Loucy (cell line): ENCODE data around the gene TBCE.
"Not testable (repeated sequence)": the region's sequence is repeated elsewhere in the genome, so short reads cannot be mapped to it uniquely, and the experiment has no call there.

ENCODE experiments used
- H2AFZ ChIP-seq: fragments of 200-600 bp; sonication (generic); 2 replicates; pipeline ENCODE4 v1.6.0; 2016; ENCODE audit warnings: antibody characterized with exemption, mild to moderate bottlenecking, low read length, moderate library complexity
- H3F3A ChIP-seq: fragments of 200-600 bp; 2 replicates; pipeline ENCODE4 v1.6.0; 2016; ENCODE audit warnings: antibody characterized with exemption, low read depth, mild to moderate bottlenecking
- H3K27me3 ChIP-seq: fragments of 200-600 bp; sonication (generic); 2 replicates; pipeline ENCODE4 v1.6.1; 2014; ENCODE audit warnings: low read length, mild to moderate bottlenecking; ENCODE audit not compliant: insufficient read depth, poor library complexity, severe bottlenecking
- H3K36me3 ChIP-seq: fragments of 200-600 bp; sonication (generic); 2 replicates; pipeline ENCODE4 v1.6.1; 2016; ENCODE audit warnings: low read length; ENCODE audit not compliant: insufficient read depth
- H3K4me1 ChIP-seq: fragments of 200-600 bp; sonication (generic); 2 replicates; pipeline ENCODE4 v1.5.1; 2014; ENCODE audit warnings: low read length, mild to moderate bottlenecking; ENCODE audit not compliant: insufficient read depth, poor library complexity, severe bottlenecking
- H3K4me2 ChIP-seq: fragments of 200-600 bp; sonication (generic); 2 replicates; pipeline ENCODE4 v1.6.0; 2014; ENCODE audit warnings: antibody characterized with exemption, low read length, low read depth, mild to moderate bottlenecking; ENCODE audit not compliant: poor library complexity, severe bottlenecking
- H3K4me3 ChIP-seq: fragments of 200-600 bp; sonication (generic); 2 replicates; pipeline ENCODE4 v1.5.1; 2014; ENCODE audit warnings: low read length, mild to moderate bottlenecking, mixed read lengths; ENCODE audit not compliant: poor library complexity, severe bottlenecking
- H3K79me2 ChIP-seq: fragments of 200-600 bp; sonication (generic); 2 replicates; pipeline ENCODE4 v1.6.1; 2014; ENCODE audit warnings: low read length; ENCODE audit not compliant: insufficient read depth
- H3K9ac ChIP-seq: fragments of 200-600 bp; sonication (generic); 2 replicates; pipeline ENCODE4 v1.6.0; 2014; ENCODE audit warnings: mild to moderate bottlenecking, low read depth, low read length, moderate library complexity; ENCODE audit not compliant: poor library complexity, severe bottlenecking
- H3K9me2 ChIP-seq: fragments of 200-600 bp; sonication (generic); replicated peaks from 2 replicates; pipeline ENCODE4 v1.6.1; 2016; ENCODE audit warnings: low read depth, low read length, mixed read lengths
- H3K9me3 ChIP-seq: fragments of 200-600 bp; sonication (generic); 2 replicates; pipeline ENCODE4 v1.6.1; 2014; ENCODE audit warnings: mild to moderate bottlenecking, antibody characterized with exemption, low read length, low read depth; ENCODE audit not compliant: insufficient read depth
- H4K20me1 ChIP-seq: fragments of 200-600 bp; sonication (generic); 2 replicates; pipeline ENCODE4 v1.6.0; 2014; ENCODE audit warnings: antibody characterized with exemption, low read length, mild to moderate bottlenecking; ENCODE audit not compliant: insufficient read depth, poor library complexity, severe bottlenecking
- EZH2phosphoT487 ChIP-seq: fragments of 200-600 bp; IDR thresholded peaks from 2 replicates; pipeline ENCODE4 v1.6.1; 2018; ENCODE audit warnings: antibody characterized with exemption, mild to moderate bottlenecking, moderate library complexity, borderline replicate concordance
- TF ChIP-seq, protein P1 (sequence below): fragments of 200-600 bp; sonication (generic); conservative IDR thresholded peaks from 2 replicates; pipeline ENCODE4 v1.5.1; 2014; ENCODE audit warnings: mild to moderate bottlenecking, antibody characterized with exemption, low read length

Gene TBCE

DNA sequence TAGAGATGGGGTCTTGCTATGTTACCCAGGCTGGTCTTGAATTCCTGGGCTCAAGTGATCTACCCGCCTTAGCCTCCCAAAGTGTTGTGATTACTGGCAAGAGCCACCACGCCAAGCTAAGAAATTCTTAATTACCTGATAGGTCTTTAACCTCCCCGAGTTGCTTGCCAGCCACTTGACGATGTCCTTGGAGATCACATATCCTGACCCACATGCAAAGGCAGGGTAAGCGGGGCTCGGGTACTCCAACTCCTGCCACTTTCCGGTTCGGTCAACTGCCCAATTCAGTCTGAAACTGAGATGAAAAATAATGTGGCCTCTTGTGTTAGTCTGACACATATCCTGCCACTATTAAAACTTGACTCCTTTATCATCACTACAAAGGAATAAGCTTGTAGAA, 86.8 kb downstream of the TBCE start:
- Histone ChIP-seq H3K4me2 (no peak overlapping the region), H2AFZ (no peak overlapping the region), H3K36me3 (peaks cover 44% of the 10 kb centered on the region; the same call in 1 of the 2 replicates), H3K9ac (no peak overlapping the region), H3K9me2 (no peaks in the 10 kb centered on the region), H3K79me2 (no peaks in the 10 kb centered on the region), H3K4me1 (no peaks in the 10 kb centered on the region), H4K20me1 (no peaks in the 10 kb centered on the region), H3K9me3 (no peaks in the 10 kb centered on the region), H3F3A (no peaks in the 10 kb centered on the region), H3K27me3 (no peaks in the 10 kb centered on the region), H3K4me3 (no peak overlapping the region)
- TF ChIP-seq, protein P1, sequence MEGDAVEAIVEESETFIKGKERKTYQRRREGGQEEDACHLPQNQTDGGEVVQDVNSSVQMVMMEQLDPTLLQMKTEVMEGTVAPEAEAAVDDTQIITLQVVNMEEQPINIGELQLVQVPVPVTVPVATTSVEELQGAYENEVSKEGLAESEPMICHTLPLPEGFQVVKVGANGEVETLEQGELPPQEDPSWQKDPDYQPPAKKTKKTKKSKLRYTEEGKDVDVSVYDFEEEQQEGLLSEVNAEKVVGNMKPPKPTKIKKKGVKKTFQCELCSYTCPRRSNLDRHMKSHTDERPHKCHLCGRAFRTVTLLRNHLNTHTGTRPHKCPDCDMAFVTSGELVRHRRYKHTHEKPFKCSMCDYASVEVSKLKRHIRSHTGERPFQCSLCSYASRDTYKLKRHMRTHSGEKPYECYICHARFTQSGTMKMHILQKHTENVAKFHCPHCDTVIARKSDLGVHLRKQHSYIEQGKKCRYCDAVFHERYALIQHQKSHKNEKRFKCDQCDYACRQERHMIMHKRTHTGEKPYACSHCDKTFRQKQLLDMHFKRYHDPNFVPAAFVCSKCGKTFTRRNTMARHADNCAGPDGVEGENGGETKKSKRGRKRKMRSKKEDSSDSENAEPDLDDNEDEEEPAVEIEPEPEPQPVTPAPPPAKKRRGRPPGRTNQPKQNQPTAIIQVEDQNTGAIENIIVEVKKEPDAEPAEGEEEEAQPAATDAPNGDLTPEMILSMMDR: no peak

DNA sequence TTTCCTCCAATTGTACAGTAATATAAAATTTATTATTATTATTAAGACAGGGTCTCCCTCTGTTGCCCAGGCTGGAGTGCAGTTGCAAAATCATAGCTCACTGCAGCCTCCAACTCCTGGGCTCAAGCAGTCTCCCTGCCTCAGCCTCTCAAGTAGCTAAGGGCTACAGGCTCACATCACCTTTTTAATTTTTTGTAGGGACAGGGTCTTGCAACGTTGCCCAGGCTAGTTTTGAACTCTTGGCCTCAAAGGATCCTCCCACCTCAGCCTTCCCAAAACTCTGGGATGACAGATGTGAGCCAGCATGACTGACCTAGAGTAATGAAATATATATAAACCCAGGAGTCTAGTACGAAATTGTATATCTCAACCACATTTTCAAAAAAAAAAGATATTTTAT, 87.9 kb downstream of the TBCE start:
- H3K36me3 ChIP-seq: peaks cover 34% of the 10 kb centered on the region; the same call in 1 of the 2 replicates
- no peaks in the 10 kb centered on the region for H3K79me2 ChIP-seq
- no peaks in the 10 kb centered on the region for H3K4me1 ChIP-seq
- no peaks in the 10 kb centered on the region for H4K20me1 ChIP-seq
- no peak overlapping the region for H2AFZ ChIP-seq
- H3K27me3 ChIP-seq: no peaks in the 10 kb centered on the region
- no peaks in the 10 kb centered on the region for H3K9me2 ChIP-seq
- H3K4me3 ChIP-seq: no peak overlapping the region
- H3K9ac ChIP-seq: no peak overlapping the region
- no peak overlapping the region for H3K4me2 ChIP-seq
- TF ChIP-seq EZH2phosphoT487: no peak
- TF ChIP-seq, protein P1: no peak
- no peaks in the 10 kb centered on the region for H3K9me3 ChIP-seq
- no peaks in the 10 kb centered on the region for H3F3A ChIP-seq

DNA sequence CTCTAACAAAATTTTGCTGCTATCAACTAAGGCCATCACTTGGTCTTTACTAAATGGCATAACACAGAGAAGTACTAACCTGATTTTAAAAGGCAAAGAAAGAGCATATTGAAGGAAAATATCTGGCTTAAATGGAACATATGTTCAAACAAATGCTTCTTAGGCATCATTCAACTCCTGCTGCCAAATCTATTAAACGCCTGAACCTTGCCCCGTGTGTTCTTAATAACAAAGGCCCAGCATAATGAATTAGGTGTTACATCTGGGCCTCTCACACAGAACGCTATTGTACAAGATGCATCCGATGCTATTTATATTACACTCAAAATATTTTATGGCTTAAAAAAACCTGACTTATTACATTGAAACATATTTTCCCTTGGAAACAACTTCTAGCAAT, 88.6 kb downstream of the TBCE start:
- Histone ChIP-seq H3F3A (no peaks in the 10 kb centered on the region), H3K4me1 (no peaks in the 10 kb centered on the region), H3K79me2 (no peaks in the 10 kb centered on the region), H3K9me2 (no peaks in the 10 kb centered on the region), H3K9ac (no peak overlapping the region), H2AFZ (no peak overlapping the region), H3K36me3 (peaks cover 27% of the 10 kb centered on the region; the same call in 1 of the 2 replicates), H3K4me2 (no peak overlapping the region), H3K9me3 (no peaks in the 10 kb centered on the region), H3K4me3 (no peak overlapping the region), H4K20me1 (no peaks in the 10 kb centered on the region), H3K27me3 (no peaks in the 10 kb centered on the region)
- no peak for TF ChIP-seq EZH2phosphoT487
- TF ChIP-seq, protein P1: no peak

DNA sequence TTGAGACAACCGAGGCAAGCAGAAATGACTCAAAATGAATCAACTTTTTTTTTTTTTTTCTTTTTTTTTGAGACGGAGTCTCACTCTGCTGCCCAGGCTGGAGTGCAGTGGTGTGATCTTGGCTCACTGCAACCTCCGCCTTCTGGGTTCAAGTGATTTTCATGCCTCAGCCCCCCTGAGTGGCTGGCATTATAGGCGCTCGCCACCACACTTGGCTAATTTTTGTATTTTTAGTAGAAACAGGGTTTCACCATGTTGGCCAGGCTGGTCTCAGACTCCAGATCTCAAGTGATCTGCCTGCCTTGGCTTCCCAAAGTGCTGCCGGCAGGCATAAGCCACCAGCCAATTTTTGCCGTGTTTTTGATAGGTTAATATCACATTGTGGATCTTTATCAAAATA, 90.6 kb downstream of the TBCE start:
- not testable (repeated sequence) for H3K9ac ChIP-seq, H3K4me2 ChIP-seq, H3K79me2 ChIP-seq

More for the DNA sequence above, 90.6 kb downstream of the TBCE start:
- not testable (repeated sequence) for H3K9me3 ChIP-seq, H3K27me3 ChIP-seq, H3K9me2 ChIP-seq, H3K4me3 ChIP-seq, H2AFZ ChIP-seq, H3F3A ChIP-seq, H3K4me1 ChIP-seq, H4K20me1 ChIP-seq
- H3K36me3 ChIP-seq: peaks cover 13% of the 10 kb centered on the region; the same call in 1 of the 2 replicates
